HG03064 (cell line): ENCODE data around the gene TMEM63C.

Source experiments
- ATAC-seq: cut with Tn5 transposase; IDR thresholded peaks from one replicate; pipeline ENCODE4 v1.9.1; 2021; ENCODE audit warnings: low read depth; ENCODE audit not compliant: unreplicated experiment

The TMEM63C gene

GRCh38 chr14:77181603-77182437 lies at the start of gene TMEM63C:
Gene TMEM63C (plus strand): TSS chr14:77181798. CDS start chr14:77218814, 37,016 bp downstream.
- ATAC-seq = no peak

- no peak for ATAC-seq
Observed at GRCh38 chr14:77131871-77132486, 49.6 kb upstream of the TMEM63C start.

- ATAC-seq = no peak
Observed at GRCh38 chr14:77133720-77134338, 47.8 kb upstream of the TMEM63C start.

GRCh38 chr14:77139022-77139421 lies 42.6 kb upstream of the TMEM63C start:
- ATAC-seq = no peak

- no peak for ATAC-seq
Observed at GRCh38 chr14:77139540-77140358, 41.8 kb upstream of the TMEM63C start.

- no peak for ATAC-seq
Observed at GRCh38 chr14:77140359-77141213, 41.0 kb upstream of the TMEM63C start.

- no peak for ATAC-seq
Observed at GRCh38 chr14:77141214-77142004, 40.2 kb upstream of the TMEM63C start, which contains the start of gene ZDHHC22. Gene ZDHHC22 (minus strand): TSS chr14:77141791. CDS start chr14:77139738, 2,053 bp downstream.

GRCh38 chr14:77142005-77142800 lies 39.4 kb upstream of the TMEM63C start:
- no peak for ATAC-seq

GRCh38 chr14:77143071-77143470 lies 38.5 kb upstream of the TMEM63C start:
- ATAC-seq = no peak

GRCh38 chr14:77144412-77145115 lies 37.0 kb upstream of the TMEM63C start:
- no peak for ATAC-seq

GRCh38 chr14:77145975-77146740 lies 35.4 kb upstream of the TMEM63C start:
- ATAC-seq = no peak

GRCh38 chr14:77148510-77149231 lies 32.9 kb upstream of the TMEM63C start:
- ATAC-seq = no peak

GRCh38 chr14:77151245-77151644 lies 30.4 kb upstream of the TMEM63C start:
- no peak for ATAC-seq

GRCh38 chr14:77151918-77152588 lies 29.5 kb upstream of the TMEM63C start:
- no peak for ATAC-seq

GRCh38 chr14:77153802-77154201 lies 27.8 kb upstream of the TMEM63C start:
- no peak for ATAC-seq

GRCh38 chr14:77154421-77154820 lies 27.2 kb upstream of the TMEM63C start:
- no peak for ATAC-seq
